22Rv1 (cell line): ENCODE data around the gene VMP1.
"Not testable (repeated sequence)": the region's sequence is repeated elsewhere in the genome, so short reads cannot be mapped to it uniquely, and the experiment has no call there.

ENCODE experiments used
- CTCF ChIP-seq: fragments of 450-650 bp; IDR thresholded peaks from 2 replicates; pipeline ENCODE4 v1.5.1; 2017; ENCODE audit warnings: mild to moderate bottlenecking
- ZFX ChIP-seq: fragments of 450-650 bp; IDR thresholded peaks from 2 replicates; pipeline ENCODE4 v1.6.1; 2017; ENCODE audit warnings: antibody characterized with exemption, borderline replicate concordance

GRCh38 chr17:59841882-59842263 is 134.4 kb downstream of the VMP1 start:
- TF ChIP-seq CTCF, ZFX: not testable (repeated sequence)
